GM18858 (cell line): ENCODE measurements around the gene AEBP2.
A peak's percentile ranks its signal among the peaks of the same experiment; 100 is the strongest.
"Not testable (repeated sequence)": the region's sequence is repeated elsewhere in the genome, so short reads cannot be mapped to it uniquely, and the experiment has no call there.

Source experiments
- ATAC-seq: cut with Tn5 transposase; IDR thresholded peaks from one replicate; pipeline ENCODE4 v1.9.1; 2021; ENCODE audit not compliant: unreplicated experiment

AEBP2 gene

GRCh38 chr12:19419086-19419485 is 20.2 kb upstream of the AEBP2 start:
- no peak for ATAC-seq

- ATAC-seq, result no peak
Observed at GRCh38 chr12:19421503-19422282, 17.6 kb upstream of the AEBP2 start.

- no peak for ATAC-seq
Observed at GRCh38 chr12:19423166-19423930, 15.9 kb upstream of the AEBP2 start.

DNA sequence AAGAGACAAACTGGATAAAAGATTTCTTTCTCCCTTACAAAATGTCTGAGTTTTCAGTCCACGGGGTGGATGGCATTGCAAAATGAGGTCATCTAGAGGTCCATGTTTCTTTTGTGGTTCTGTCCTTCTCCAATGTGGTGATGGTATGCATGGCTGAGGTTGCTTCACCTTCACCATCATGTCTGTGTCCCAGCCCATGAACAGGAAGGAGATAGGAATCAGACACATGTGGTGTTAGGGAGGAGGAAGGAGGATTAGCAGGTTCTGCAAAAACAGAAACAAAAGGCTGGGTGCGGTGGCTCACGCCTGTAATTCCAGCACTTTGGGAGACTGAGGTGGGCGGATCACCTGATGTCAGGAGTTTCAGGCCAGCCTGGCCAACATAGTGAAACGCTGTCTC is 11.0 kb upstream of the AEBP2 start:
- ATAC-seq, result no peak

- not testable (repeated sequence) for ATAC-seq
Observed at GRCh38 chr12:19429491-19429890, 9.8 kb upstream of the AEBP2 start.

- ATAC-seq, result no peak
Observed at GRCh38 chr12:19430988-19431387, 8.3 kb upstream of the AEBP2 start.

DNA sequence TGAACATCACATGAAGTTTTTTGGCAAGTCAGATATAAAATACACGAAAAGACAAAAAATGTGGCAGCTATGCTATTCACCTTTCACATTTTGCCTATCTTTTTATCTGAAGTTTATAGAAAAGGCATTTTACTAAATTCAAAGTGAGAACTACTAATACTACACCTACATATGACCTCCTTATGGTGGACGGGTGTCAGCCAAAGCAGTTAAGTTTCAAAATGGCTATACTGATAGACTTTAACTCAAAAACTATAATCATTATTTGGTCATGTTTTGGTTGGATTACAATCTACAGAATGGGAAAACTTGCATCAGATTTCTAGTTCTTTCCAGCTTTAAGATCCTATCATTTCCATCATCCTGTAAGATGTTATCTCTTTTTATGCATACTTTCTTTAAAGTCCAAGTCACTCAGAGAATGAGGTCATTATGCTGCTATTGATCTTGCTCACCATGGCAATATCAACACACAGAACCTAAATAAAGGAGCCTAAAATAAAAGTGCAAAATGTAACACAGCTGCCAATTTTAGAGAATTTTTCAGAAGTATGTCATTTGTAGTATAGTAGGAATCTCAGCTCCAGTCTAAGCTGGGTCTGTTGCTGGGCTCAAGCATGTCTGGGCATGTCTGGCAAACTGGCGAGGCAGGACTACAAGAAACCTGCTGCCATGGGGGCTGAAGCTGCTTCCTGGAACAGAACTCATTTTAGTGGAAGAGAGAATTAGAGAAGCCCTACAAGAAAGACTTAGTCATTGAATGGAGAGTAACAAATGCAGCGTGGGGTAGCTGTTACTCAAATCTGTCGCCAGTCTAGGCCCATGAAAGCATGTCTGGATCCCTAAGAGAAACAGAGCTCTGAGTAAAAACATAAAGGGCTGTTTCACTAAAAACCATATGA is 7.6 kb upstream of the AEBP2 start:
- ATAC-seq, result peak; percentile 50

GRCh38 chr12:19432309-19433170 is 6.8 kb upstream of the AEBP2 start:
- no peak for ATAC-seq

- ATAC-seq, result peak; percentile 29
Observed at GRCh38 chr12:19434538-19434937, 4.8 kb upstream of the AEBP2 start.

DNA sequence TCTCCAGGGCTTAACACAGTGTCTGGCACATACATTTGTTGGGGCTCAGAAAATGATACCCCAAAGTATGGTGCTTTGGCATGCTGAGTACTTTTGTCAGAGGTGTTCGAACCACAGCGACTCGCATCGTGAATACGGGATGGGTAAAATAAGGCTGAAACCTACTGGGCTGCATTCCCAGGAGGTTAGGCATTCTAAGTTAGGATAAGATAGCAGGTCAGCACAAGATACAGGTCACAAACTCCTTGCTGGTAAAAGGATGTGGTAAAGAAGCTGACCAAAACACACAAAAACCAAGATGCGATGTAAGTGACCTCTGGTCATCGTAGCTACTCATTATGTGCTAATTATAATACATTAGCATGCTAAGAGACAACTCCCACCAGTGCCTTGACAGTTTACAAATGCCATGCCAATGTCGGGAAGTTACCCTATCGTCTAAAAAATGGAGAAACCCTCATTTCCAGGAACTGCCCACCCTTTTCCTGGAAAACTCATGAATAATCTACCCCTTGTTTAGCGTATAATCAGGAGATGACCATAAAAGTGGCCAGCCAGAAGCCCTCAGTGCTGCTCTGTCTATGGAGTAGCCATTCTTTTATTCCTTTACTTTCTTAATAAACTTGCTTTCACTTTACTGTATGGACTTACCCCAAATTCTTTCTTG is 3.3 kb upstream of the AEBP2 start:
- no peak for ATAC-seq

DNA sequence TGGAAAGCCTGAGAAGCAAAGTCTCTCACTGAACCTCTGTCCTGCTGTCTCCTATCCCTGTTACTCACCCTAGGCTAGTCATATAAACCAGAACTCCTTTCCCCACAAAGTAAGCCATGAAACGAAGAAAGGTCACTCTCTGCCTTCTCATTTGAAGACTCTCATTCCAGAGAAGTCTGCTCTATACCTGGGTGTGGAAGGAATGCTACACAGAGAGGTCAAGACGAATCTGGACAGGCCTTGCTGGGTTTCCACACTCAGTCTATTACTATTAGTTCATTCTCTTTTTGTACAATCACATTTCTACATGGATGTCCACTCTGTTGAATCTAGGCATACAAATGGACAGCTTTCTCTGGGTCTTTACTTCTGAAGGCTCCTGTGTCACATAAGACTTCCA is 2.4 kb upstream of the AEBP2 start:
- no peak for ATAC-seq

GRCh38 chr12:19437996-19438395 is 1.3 kb upstream of the AEBP2 start:
- no peak for ATAC-seq

- peak; percentile 12 for ATAC-seq
Observed at GRCh38 chr12:19440019-19440858, 947 bp downstream of the AEBP2 start.

GRCh38 chr12:19440916-19441315 is 1.6 kb downstream of the AEBP2 start:
- no peak for ATAC-seq

GRCh38 chr12:19443585-19443984 is 4.3 kb downstream of the AEBP2 start:
- no peak for ATAC-seq

GRCh38 chr12:19444097-19444496 is 4.8 kb downstream of the AEBP2 start:
- no peak for ATAC-seq

DNA sequence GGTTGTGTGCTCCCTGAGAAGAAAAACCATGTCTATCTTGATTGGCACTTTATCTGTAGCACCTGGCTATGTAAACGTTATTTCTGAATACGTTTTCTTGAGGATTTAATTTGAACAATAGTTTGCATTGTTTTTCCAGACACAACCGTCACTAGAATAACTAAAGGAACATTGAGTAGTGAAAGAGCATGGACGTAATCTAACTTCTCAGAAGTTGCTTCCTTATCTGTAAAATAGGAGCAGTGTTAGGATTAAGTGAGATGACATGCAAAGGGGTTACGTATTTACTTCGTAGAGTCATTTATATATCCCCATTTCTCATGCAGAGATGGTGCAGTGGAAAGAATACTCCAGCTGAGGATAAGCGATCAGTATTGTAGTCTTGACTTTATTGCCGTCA is 8.1 kb downstream of the AEBP2 start:
- no peak for ATAC-seq

DNA sequence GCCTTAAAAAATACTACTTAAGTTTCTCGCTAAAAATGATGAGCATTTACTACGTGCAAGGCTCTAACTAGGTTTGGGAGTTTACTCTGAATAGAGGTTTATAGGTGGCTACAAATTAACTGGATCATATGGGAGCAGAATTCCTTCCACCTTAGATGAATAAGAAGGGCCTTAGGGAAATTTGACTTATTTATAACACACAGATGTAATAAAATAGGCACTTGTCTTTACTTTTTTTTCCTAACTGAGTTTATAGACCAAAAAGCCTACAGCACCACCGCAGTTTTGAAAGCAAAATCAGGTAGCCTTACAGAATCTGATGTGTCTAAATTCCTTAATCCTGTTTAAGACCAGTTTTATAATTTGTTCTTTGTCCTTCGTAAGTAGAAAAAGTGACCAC is 10.5 kb downstream of the AEBP2 start:
- no peak for ATAC-seq

DNA sequence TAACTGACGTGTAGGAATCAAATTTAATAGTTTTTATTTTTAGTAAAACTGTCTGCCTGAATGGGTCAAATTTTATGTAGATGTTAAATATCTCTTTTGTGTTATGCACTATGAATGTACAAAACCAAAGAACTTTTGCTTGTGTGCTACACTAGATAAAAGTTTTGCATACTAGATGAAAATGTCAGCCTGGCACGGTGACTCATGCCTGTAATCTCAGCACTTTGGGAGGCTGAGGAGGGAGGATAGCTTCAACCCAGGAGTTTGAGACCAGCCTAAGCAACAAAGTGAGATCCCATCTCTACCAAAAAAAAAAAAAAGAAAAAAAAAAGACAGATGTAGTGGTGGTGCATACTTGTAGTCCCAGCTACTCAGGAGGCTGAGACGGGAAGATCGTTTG is 11.1 kb downstream of the AEBP2 start:
- ATAC-seq, result no peak
